HepG2 (cell line): ENCODE measurements around the gene JMJD8. TPM values are rescaled to one million over a fixed set of nuclear protein-coding genes. Genes with fewer than 3 reads are reported as not detected.

Experiments
- DMTF1 ChIP-seq: sonication (generic); formaldehyde crosslinking; IDR thresholded peaks from 2 replicates; pipeline ENCODE4 v1.4.0; 2020; ENCODE audit warnings: mild to moderate bottlenecking, missing genetic modification reagents
- DZIP1 ChIP-seq: sonication (generic); formaldehyde crosslinking; IDR thresholded peaks from 2 replicates; pipeline ENCODE4 v1.5.0; 2020; ENCODE audit warnings: mild to moderate bottlenecking, missing genetic modification reagents
- HBP1 ChIP-seq: IDR thresholded peaks from 2 replicates; pipeline ENCODE4 v1.6.1; 2016; ENCODE audit warnings: low read depth, control low read depth
- MXD3 ChIP-seq: IDR thresholded peaks from 2 replicates; pipeline ENCODE4 v1.6.1; 2016; ENCODE audit warnings: mild to moderate bottlenecking, missing biosample characterization, missing genetic modification reagents
- SP4 ChIP-seq: sonication (generic); formaldehyde crosslinking; IDR thresholded peaks from 2 replicates; pipeline ENCODE4 v1.8.1; 2023; ENCODE audit warnings: mild to moderate bottlenecking, missing genetic modification reagents
- TCF7 ChIP-seq: sonication (generic); IDR thresholded peaks from 2 replicates; pipeline ENCODE4 v1.6.1; 2016; ENCODE audit warnings: antibody characterized with exemption, low read depth
- TEAD3 ChIP-seq: optimal IDR thresholded peaks from 2 replicates; pipeline ENCODE3; 2016; ENCODE audit warnings: borderline replicate concordance
- ZBTB7B ChIP-seq: sonication (generic); formaldehyde crosslinking; IDR thresholded peaks from 2 replicates; pipeline ENCODE4 v1.4.0; 2020; ENCODE audit warnings: missing genetic modification reagents
- ZNF318 ChIP-seq: sonication (generic); formaldehyde crosslinking; IDR thresholded peaks from 2 replicates; pipeline ENCODE4 v1.4.0; 2020; ENCODE audit warnings: mild to moderate bottlenecking, missing genetic modification reagents
- ZNF547 ChIP-seq: sonication (generic); formaldehyde crosslinking; IDR thresholded peaks from 2 replicates; pipeline ENCODE4 v1.5.1; 2020; ENCODE audit warnings: mild to moderate bottlenecking, missing genetic modification reagents
- ZNF768 ChIP-seq: sonication (generic); formaldehyde crosslinking; IDR thresholded peaks from 2 replicates; pipeline ENCODE4 v1.4.0; 2020; ENCODE audit warnings: missing genetic modification reagents
- polyA plus RNA-seq, 8 experiments: library from polyadenylated mRNA; depleted of rRNA in 3 of 8; stranded (reverse) in 7 of 8; unstranded in 1 of 8; fragments of >200 nt; fragmentation: Illumina TruSeq in 4 of 8; extraction: Trizol in 4 of 8; gene quantifications; 2 replicates each; pipeline versions ENCODE4 v1.2.1 to v1.2.3, GENCODE V29; 2011 to 2016; ENCODE audit warnings: low read depth in 4 of 8, missing spikeins in 1 of 8, mixed read lengths in 1 of 8; ENCODE audit not compliant: insufficient read depth in 1 of 8
- total RNA-seq, 5 experiments: library from RNA; depleted of rRNA; stranded (reverse); fragments of >200 nt; fragmentation: Illumina TruSeq; extraction: Trizol; gene quantifications; 2 replicates each; pipeline ENCODE4 v1.2.3, GENCODE V29; 2016; ENCODE audit warnings: low read depth in 1 of 5

The JMJD8 gene
- total and polyA plus RNA-seq, 2 of the 13 experiments (the other 11 are each of a cell fraction or from before 2014, with no cell fraction given) = 2.6 to 11.8 TPM

GRCh38 chr16:637081-638018, 46.8 kb downstream of the JMJD8 start (continued):
- TF ChIP-seq ZNF547 (CRISPR knock-in tag) = 0 out of 2 replicates have a peak, but pooled peaks have one; percentile 72
- TF ChIP-seq TCF7 = no peak
- no peak for TF ChIP-seq ZNF318 (CRISPR knock-in tag)
- TF ChIP-seq ZBTB7B (CRISPR knock-in tag) = peak; percentile 22; the same call in 1 of the 2 replicates
- 0 out of 2 replicates have a peak, but pooled peaks have one; percentile 49 for TF ChIP-seq DZIP1
- TF ChIP-seq TEAD3 = peak; percentile 47
- no peak for TF ChIP-seq DMTF1
- peak; percentile 63; the same call in 1 of the 2 replicates for TF ChIP-seq ZNF768 (CRISPR knock-in tag)
- TF ChIP-seq HBP1 (CRISPR knock-in tag) = no peak
- TF ChIP-seq SP4 (CRISPR knock-in tag) = peak; percentile 27; the same call in 1 of the 2 replicates
- TF ChIP-seq MXD3 (CRISPR knock-in tag) = no peak
